PFSK-1 (cell line): ENCODE results near the gene ANKS1B.

Source experiments
- FOXP2 ChIP-seq: optimal IDR thresholded peaks from 2 replicates; pipeline ENCODE3; 2011; ENCODE audit warnings: borderline replicate concordance, control low read depth, inconsistent platforms; ENCODE audit not compliant: insufficient read depth; ENCODE audit errors: extremely low read length, extremely low read depth
- POLR2AphosphoS5 ChIP-seq: IDR thresholded peaks from 2 replicates; pipeline ENCODE4 v1.6.1; 2012; ENCODE audit warnings: low read depth, mild to moderate bottlenecking, control low read depth, low read length, moderate library complexity
- SIN3A ChIP-seq: IDR thresholded peaks from 2 replicates; pipeline ENCODE4 v1.6.1; 2012; ENCODE audit warnings: mild to moderate bottlenecking, low read length, moderate library complexity, borderline replicate concordance; ENCODE audit not compliant: insufficient read depth
- TAF1 ChIP-seq: IDR thresholded peaks from 2 replicates; pipeline ENCODE4 v1.6.1; 2012; ENCODE audit warnings: low read length, control low read depth, borderline replicate concordance; ENCODE audit not compliant: insufficient read depth
- TF ChIP-seq, protein P1 (sequence below), 2 experiments: IDR thresholded peaks; 2 replicates each; pipeline versions ENCODE4 v1.6.1 to v1.8.0; 2011 to 2012; ENCODE audit warnings: low read depth in 2 of 2, low read length in 2 of 2, control low read depth in 1 of 2, inconsistent platforms in 1 of 2, mild to moderate bottlenecking in 1 of 2, moderate library complexity in 1 of 2; ENCODE audit not compliant: insufficient read depth in 1 of 2

Gene ANKS1B

DNA sequence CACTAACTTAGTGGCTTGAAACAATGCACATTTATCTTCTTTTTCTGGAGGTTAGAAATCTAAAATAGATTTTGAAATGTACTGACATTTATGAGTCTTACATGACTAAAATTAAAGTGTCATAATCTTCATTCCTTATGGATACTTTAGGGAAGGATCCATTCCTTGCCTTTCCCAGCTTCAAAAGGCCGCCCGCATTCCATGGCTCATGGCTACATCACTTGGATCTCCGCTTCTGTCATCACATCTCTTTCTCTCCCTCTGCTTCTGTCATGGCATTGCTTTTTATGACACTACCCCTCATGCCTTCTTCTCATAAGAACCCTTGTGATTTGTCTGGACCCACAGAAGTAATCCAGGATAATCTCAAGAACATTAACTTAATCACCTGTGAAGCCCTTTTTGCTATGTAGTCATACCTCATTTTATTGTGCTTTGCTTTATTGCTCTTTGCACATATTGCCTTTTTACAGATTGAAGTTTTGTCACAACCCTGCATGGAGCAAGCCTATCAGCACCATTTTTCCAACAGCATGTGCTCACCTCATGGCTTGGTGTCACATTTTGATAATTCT, 270.7 kb downstream of the ANKS1B start:
- TF ChIP-seq TAF1 (no peak), SIN3A (no peak), POLR2AphosphoS5 (no peak)
- TF ChIP-seq, protein P1, sequence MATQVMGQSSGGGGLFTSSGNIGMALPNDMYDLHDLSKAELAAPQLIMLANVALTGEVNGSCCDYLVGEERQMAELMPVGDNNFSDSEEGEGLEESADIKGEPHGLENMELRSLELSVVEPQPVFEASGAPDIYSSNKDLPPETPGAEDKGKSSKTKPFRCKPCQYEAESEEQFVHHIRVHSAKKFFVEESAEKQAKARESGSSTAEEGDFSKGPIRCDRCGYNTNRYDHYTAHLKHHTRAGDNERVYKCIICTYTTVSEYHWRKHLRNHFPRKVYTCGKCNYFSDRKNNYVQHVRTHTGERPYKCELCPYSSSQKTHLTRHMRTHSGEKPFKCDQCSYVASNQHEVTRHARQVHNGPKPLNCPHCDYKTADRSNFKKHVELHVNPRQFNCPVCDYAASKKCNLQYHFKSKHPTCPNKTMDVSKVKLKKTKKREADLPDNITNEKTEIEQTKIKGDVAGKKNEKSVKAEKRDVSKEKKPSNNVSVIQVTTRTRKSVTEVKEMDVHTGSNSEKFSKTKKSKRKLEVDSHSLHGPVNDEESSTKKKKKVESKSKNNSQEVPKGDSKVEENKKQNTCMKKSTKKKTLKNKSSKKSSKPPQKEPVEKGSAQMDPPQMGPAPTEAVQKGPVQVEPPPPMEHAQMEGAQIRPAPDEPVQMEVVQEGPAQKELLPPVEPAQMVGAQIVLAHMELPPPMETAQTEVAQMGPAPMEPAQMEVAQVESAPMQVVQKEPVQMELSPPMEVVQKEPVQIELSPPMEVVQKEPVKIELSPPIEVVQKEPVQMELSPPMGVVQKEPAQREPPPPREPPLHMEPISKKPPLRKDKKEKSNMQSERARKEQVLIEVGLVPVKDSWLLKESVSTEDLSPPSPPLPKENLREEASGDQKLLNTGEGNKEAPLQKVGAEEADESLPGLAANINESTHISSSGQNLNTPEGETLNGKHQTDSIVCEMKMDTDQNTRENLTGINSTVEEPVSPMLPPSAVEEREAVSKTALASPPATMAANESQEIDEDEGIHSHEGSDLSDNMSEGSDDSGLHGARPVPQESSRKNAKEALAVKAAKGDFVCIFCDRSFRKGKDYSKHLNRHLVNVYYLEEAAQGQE (IDR thresholded peaks at IDR 0.05; ENCODE audit: insufficient read depth in 1 of 2, low read depth in 2 of 2, low read length in 2 of 2), result no peak

DNA sequence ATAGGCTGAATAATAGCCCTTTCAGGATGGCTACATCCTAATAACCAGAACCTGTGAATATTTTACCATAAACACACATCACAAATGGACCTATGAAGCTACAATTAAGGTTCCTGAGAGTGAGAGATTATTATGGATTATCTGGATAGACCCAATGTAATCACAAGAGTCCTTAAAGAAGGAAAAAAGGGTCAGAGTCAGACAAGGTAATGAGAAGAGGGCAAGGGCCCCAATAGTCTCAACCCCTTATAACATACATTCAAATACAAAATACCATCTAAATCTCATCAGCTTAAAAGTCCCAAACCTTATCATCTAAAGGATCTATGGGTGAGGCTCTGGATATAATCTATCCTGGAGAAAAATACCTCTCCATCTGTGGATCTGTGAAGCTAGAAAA, 272.5 kb downstream of the ANKS1B start:
- TF ChIP-seq TAF1 (no peak), POLR2AphosphoS5 (no peak), FOXP2 (no peak), SIN3A (no peak)
- TF ChIP-seq, protein P1 (IDR thresholded peaks at IDR 0.05; ENCODE audit: insufficient read depth in 1 of 2, low read depth in 2 of 2, low read length in 2 of 2), result no peak

DNA sequence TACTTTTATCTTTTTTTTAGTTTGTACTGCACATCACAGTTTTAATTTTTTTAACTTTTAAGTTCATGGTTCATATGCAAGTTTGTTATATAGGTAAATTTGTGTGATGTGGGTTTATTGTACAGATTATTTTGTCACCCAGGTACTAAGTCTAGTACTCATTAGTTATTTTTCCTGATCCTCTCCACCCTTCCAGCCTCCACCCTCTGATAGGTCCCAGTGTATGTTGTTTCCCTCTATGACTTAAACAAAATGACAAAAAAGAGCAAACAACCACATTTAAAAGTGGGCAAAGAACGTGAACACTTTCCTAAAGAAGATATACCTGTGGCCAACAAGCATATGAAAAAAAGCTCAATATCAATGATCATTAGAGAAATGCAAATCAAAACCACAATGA, 273.5 kb downstream of the ANKS1B start:
- no peak for TF ChIP-seq SIN3A
- TF ChIP-seq, protein P1 (IDR thresholded peaks at IDR 0.05; ENCODE audit: insufficient read depth in 1 of 2, low read depth in 2 of 2, low read length in 2 of 2), result no peak
- no peak for TF ChIP-seq TAF1
- no peak for TF ChIP-seq POLR2AphosphoS5

DNA sequence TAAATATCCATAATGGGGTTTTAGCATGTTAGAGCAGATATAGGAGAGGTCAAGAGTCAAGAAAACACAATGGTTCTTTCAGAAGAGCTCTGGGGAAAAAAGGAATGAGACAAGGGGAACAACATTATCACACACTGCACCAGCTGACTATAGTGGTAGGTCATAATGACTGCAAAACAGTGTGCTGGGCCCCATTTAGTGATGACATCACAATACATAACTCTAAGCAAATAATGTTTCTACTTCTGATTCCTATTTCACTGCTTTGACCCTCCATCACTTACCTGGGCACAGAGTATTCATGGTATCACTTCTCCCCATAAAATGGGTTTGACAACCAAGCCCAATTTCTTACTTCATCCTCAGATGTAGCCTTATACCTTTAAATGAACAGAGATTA, 275.1 kb downstream of the ANKS1B start:
- TF ChIP-seq, protein P1 (IDR thresholded peaks at IDR 0.05; ENCODE audit: insufficient read depth in 1 of 2, low read depth in 2 of 2, low read length in 2 of 2), result no peak
- TF ChIP-seq FOXP2 (no peak), TAF1 (no peak), POLR2AphosphoS5 (no peak), SIN3A (no peak)

DNA sequence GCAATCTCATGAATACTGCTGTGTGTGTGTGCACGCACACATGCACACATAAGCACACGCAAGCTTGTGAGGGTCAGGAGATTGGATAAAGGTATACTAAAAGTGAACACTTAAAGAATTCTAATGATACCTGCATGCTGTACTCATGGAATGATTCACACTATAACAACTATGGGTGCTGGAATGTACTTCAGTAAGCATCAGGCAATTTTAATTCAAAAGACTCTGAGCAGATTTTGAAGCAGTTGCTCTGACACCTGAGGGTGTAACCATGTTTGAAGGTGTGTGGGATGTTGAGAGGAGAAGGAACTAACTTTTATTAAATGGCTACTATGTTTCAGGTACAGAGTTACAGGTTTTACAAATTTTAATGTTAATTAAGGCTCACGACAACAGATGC, 275.6 kb downstream of the ANKS1B start:
- TF ChIP-seq POLR2AphosphoS5 (no peak), TAF1 (no peak), SIN3A (no peak), FOXP2 (no peak)
- TF ChIP-seq, protein P1 (IDR thresholded peaks at IDR 0.05; ENCODE audit: insufficient read depth in 1 of 2, low read depth in 2 of 2, low read length in 2 of 2), result no peak
